DND-41 (cell line): Measurements from ENCODE around the gene SPATA3.

Experiments used
- EZH2 ChIP-seq: IDR thresholded peaks from 3 replicates; pipeline ENCODE4 v1.6.1; 2012; ENCODE audit warnings: borderline replicate concordance, low read depth, mild to moderate bottlenecking, moderate library complexity, low read length, inconsistent platforms; ENCODE audit not compliant: severe bottlenecking
- TF ChIP-seq, protein P1 (sequence below): IDR thresholded peaks from 2 replicates; pipeline ENCODE4 v1.5.1; 2012; ENCODE audit warnings: borderline replicate concordance, low read length, moderate library complexity, mild to moderate bottlenecking; ENCODE audit not compliant: poor library complexity, severe bottlenecking; ENCODE audit errors: extremely low read depth

GRCh38 chr2:230947908-230948365, 48.0 kb upstream of the SPATA3 start:
- TF ChIP-seq, protein P1, sequence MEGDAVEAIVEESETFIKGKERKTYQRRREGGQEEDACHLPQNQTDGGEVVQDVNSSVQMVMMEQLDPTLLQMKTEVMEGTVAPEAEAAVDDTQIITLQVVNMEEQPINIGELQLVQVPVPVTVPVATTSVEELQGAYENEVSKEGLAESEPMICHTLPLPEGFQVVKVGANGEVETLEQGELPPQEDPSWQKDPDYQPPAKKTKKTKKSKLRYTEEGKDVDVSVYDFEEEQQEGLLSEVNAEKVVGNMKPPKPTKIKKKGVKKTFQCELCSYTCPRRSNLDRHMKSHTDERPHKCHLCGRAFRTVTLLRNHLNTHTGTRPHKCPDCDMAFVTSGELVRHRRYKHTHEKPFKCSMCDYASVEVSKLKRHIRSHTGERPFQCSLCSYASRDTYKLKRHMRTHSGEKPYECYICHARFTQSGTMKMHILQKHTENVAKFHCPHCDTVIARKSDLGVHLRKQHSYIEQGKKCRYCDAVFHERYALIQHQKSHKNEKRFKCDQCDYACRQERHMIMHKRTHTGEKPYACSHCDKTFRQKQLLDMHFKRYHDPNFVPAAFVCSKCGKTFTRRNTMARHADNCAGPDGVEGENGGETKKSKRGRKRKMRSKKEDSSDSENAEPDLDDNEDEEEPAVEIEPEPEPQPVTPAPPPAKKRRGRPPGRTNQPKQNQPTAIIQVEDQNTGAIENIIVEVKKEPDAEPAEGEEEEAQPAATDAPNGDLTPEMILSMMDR = no peak
- TF ChIP-seq EZH2 = no peak
